Breast epithelium (tissue), 4 donors: ENCODE data around the gene PUM1. TPM values are rescaled to one million over a fixed set of nuclear protein-coding genes. Genes with fewer than 3 reads are reported as not detected.

Experiments used
- DNase-seq, 2 donors: peaks; one replicate each; pipeline ENCODE4 v3.0.0-alpha.2; 2019; ENCODE audit warnings: low spot score in 2 of 2
- H3K27ac ChIP-seq, 2 donors: fragments of 200-600 bp; sonication (generic) in 1 of 2; one replicate each; pipeline ENCODE4 v1.5.1; 2016 to 2019; ENCODE audit warnings: mild to moderate bottlenecking in 1 of 2
- H3K27me3 ChIP-seq, 2 donors: fragments of 200-600 bp; sonication (generic) in 1 of 2; one replicate each; pipeline versions ENCODE4 v1.5.1 to v1.6.0; 2017 to 2019; ENCODE audit warnings: control low read depth in 1 of 2, mild to moderate bottlenecking in 1 of 2
- H3K36me3 ChIP-seq: fragments of 200-600 bp; one replicate; pipeline ENCODE4 v1.5.1; 2019
- H3K4me1 ChIP-seq, 2 donors: fragments of 200-600 bp; sonication (generic); one replicate each; pipeline ENCODE4 v1.5.1; 2016 to 2019; ENCODE audit warnings: control low read depth in 1 of 2
- H3K4me3 ChIP-seq, 3 donors: fragments of 200-600 bp; sonication (generic); 1 replicate in 2 of 3; 2 replicates in 1 of 3; pipeline ENCODE4 v1.5.1; 2016 to 2019; ENCODE audit warnings: mild to moderate bottlenecking in 3 of 3, moderate library complexity in 2 of 3
- H3K9me3 ChIP-seq, 2 donors: fragments of 200-600 bp; sonication (generic) in 1 of 2; one replicate each; pipeline ENCODE4 v1.5.1; 2016 to 2019; ENCODE audit warnings: control low read depth in 1 of 2
- CTCF ChIP-seq, 3 donors: fragments of 450-650 bp; IDR thresholded peaks; one replicate each; pipeline ENCODE4 v1.5.1; 2016 to 2017; ENCODE audit warnings: antibody characterized with exemption in 3 of 3, mild to moderate bottlenecking in 3 of 3, moderate library complexity in 3 of 3
- POLR2A ChIP-seq: fragments of 450-650 bp; IDR thresholded peaks from one replicate; pipeline ENCODE4 v1.6.1; 2016; ENCODE audit warnings: antibody characterized with exemption, mild to moderate bottlenecking, moderate library complexity
- POLR2AphosphoS5 ChIP-seq, 3 donors: sonication (generic); formaldehyde crosslinking; IDR thresholded peaks; one replicate each; pipeline ENCODE4 v1.6.1; 2017; ENCODE audit warnings: antibody characterized with exemption in 3 of 3
- intact Hi-C: fragments of 100-400 bp; cut with DNase I; formaldehyde crosslinking; loops from one replicate; pipeline ENCODE4 v1.15.1; 2023; ENCODE audit warnings: low total_unique reads
- total RNA-seq, 3 donors: library from RNA; depleted of rRNA; stranded (reverse); fragments of >200 nt; gene quantifications; one replicate each; pipeline ENCODE4 v1.1.0, GENCODE V29; 2016

Gene PUM1
- total RNA-seq, 3 donors from 2014 or later: 93.8 to 149 (median 116) TPM

- Histone ChIP-seq H3K4me3 (no peak overlapping the region), H3K9me3 (no peaks in the 10 kb centered on the region), H3K36me3 (no peaks in the 10 kb centered on the region), H3K27me3 (no peaks in the 10 kb centered on the region), H3K27ac (no peak overlapping the region), H3K4me1 (no peaks in the 10 kb centered on the region)
- peak in 1 of 2 donors; percentile 15 for DNase-seq
- TF ChIP-seq POLR2AphosphoS5 (IDR thresholded peaks at IDR 0.05): no peak
- no peak for TF ChIP-seq CTCF (IDR thresholded peaks at IDR 0.05)
- no peak for TF ChIP-seq POLR2A
- intact Hi-C loops: no loop called here
Observed at GRCh38 chr1:30916296-30916695, 149.2 kb downstream of the PUM1 start.

- no peak for TF ChIP-seq CTCF (IDR thresholded peaks at IDR 0.05)
- no peak for TF ChIP-seq POLR2A
- TF ChIP-seq POLR2AphosphoS5 (IDR thresholded peaks at IDR 0.05): no peak
- intact Hi-C loops: no loop called here
- Histone ChIP-seq H3K4me3 (no peak overlapping the region), H3K36me3 (no peaks in the 10 kb centered on the region), H3K9me3 (no peaks in the 10 kb centered on the region), H3K4me1 (no peaks in the 10 kb centered on the region), H3K27ac (no peak overlapping the region), H3K27me3 (no peaks in the 10 kb centered on the region)
- no peak for DNase-seq
Observed at GRCh38 chr1:30915491-30916230, 149.9 kb downstream of the PUM1 start.

GRCh38 chr1:30914931-30915330, 150.6 kb downstream of the PUM1 start:
- Histone ChIP-seq H3K4me1 (no peaks in the 10 kb centered on the region), H3K36me3 (no peaks in the 10 kb centered on the region), H3K27me3 (no peaks in the 10 kb centered on the region), H3K9me3 (no peaks in the 10 kb centered on the region), H3K27ac (no peak overlapping the region), H3K4me3 (no peak overlapping the region)
- TF ChIP-seq CTCF (IDR thresholded peaks at IDR 0.05) (no peak), POLR2A (no peak), POLR2AphosphoS5 (IDR thresholded peaks at IDR 0.05) (no peak)
- intact Hi-C loops: no loop called here
- DNase-seq: no peak

GRCh38 chr1:30914587-30914922, 151.0 kb downstream of the PUM1 start:
- no peak for DNase-seq
- TF ChIP-seq CTCF (IDR thresholded peaks at IDR 0.05) (no peak), POLR2AphosphoS5 (IDR thresholded peaks at IDR 0.05) (no peak), POLR2A (no peak)
- Histone ChIP-seq H3K36me3 (no peaks in the 10 kb centered on the region), H3K9me3 (no peaks in the 10 kb centered on the region), H3K27ac (no peak overlapping the region), H3K4me1 (no peaks in the 10 kb centered on the region), H3K4me3 (no peak overlapping the region), H3K27me3 (no peaks in the 10 kb centered on the region)
- intact Hi-C loops: no loop called here

- H3K4me3 ChIP-seq: no peak overlapping the region
- H3K27me3 ChIP-seq: no peaks in the 10 kb centered on the region
- peak overlapping the region; percentile 55 to 82 for H3K27ac ChIP-seq
- no peaks in the 10 kb centered on the region for H3K4me1 ChIP-seq
- H3K9me3 ChIP-seq: no peaks in the 10 kb centered on the region
- H3K36me3 ChIP-seq: no peaks in the 10 kb centered on the region
- DNase-seq: peak in 1 of 2 donors; percentile 56
- TF ChIP-seq CTCF (IDR thresholded peaks at IDR 0.05) (no peak), POLR2AphosphoS5 (IDR thresholded peaks at IDR 0.05) (peak in 1 of 3 donors; percentile 30)
- intact Hi-C loops: no loop called here
Observed at GRCh38 chr1:30912913-30913652, 152.4 kb downstream of the PUM1 start.
